ENCODE measurements around the gene BCL7A. TPM values are rescaled to one million over a fixed set of nuclear protein-coding genes. Genes with fewer than 3 reads are reported as not detected.
A peak's percentile ranks its signal among the peaks of the same experiment; 100 is the strongest.

Gene BCL7A
- total and polyA plus RNA-seq, 9 of the 15 experiments (the other 6 are each of a cell fraction or from before 2014, with no cell fraction given), result 0.25 to 21.9 (median 14.9) TPM

GRCh38 chr12:122097927-122098756, 76.5 kb downstream of the BCL7A start (continued):
- TF ChIP-seq PHB2 (IDR thresholded peaks at IDR 0.05; ENCODE audit: low read depth), result peak; percentile 79
- TF ChIP-seq TCF3 (CRISPR knock-in tag; IDR thresholded peaks at IDR 0.05), result peak; percentile 99
- TF ChIP-seq E2F6 (IDR thresholded peaks at IDR 0.05; ENCODE audit: borderline replicate concordance in 1 of 2, extremely low read depth in 1 of 2, insufficient read depth in 1 of 2, insufficient read length in 1 of 2, low read depth in 1 of 2, low read length in 1 of 2, poor library complexity in 1 of 2, severe bottlenecking in 1 of 2), result peak in 1 of 2 experiments; percentile 22
- no peak for TF ChIP-seq ATF1 (CRISPR knock-in tag; IDR thresholded peaks at IDR 0.05)
- peak; percentile 75 for TF ChIP-seq ATF1 (tag; IDR thresholded peaks at IDR 0.05)
- peak; percentile 76 for TF ChIP-seq HMBOX1 (IDR thresholded peaks at IDR 0.05)
- peak; percentile 85 for TF ChIP-seq MTA3 (IDR thresholded peaks at IDR 0.05; ENCODE audit: borderline replicate concordance)
- TF ChIP-seq ZNF449 (CRISPR knock-in tag; IDR thresholded peaks at IDR 0.05), result no peak
- no peak for TF ChIP-seq BCL6 (CRISPR knock-in tag; IDR thresholded peaks at IDR 0.05)
- TF ChIP-seq ZNF444 (CRISPR knock-in tag; IDR thresholded peaks at IDR 0.05), result no peak
- TF ChIP-seq JUND (IDR thresholded peaks at IDR 0.05; ENCODE audit: borderline replicate concordance, low read depth, low read length), result peak; percentile 64
- TF ChIP-seq JUND (tag; IDR thresholded peaks at IDR 0.05; ENCODE audit: borderline replicate concordance, low read depth, low read length), result peak; percentile 73; the same call in 2 of the 3 replicates
- TF ChIP-seq ZBTB49 (CRISPR knock-in tag; IDR thresholded peaks at IDR 0.05; ENCODE audit: borderline replicate concordance), result no peak
- no peak for TF ChIP-seq DNMT1 (IDR thresholded peaks at IDR 0.05)
- TF ChIP-seq ZNF75A (CRISPR knock-in tag; IDR thresholded peaks at IDR 0.05), result no peak
- peak; percentile 82; the same call in 1 of the 2 replicates for TF ChIP-seq VEZF1 (CRISPR knock-in tag; IDR thresholded peaks at IDR 0.05)
- peak; percentile 94 for TF ChIP-seq KLF16 (IDR thresholded peaks at IDR 0.05)
- 0 out of 2 replicates have a peak, but pooled peaks have one; percentile 43 for TF ChIP-seq PYGO2 (tag; IDR thresholded peaks at IDR 0.05)
